Neutrophil (primary cell): ENCODE data around the gene NTRK3.

Source experiments
- H3K27ac ChIP-seq: fragments of 200-600 bp; sonication (generic); 2 replicates; pipeline ENCODE4 v1.5.1; 2016; ENCODE audit warnings: mild to moderate bottlenecking, moderate library complexity
- H3K27me3 ChIP-seq: fragments of 200-600 bp; sonication (generic); 2 replicates; pipeline ENCODE4 v1.6.0; 2016; ENCODE audit warnings: mild to moderate bottlenecking
- H3K36me3 ChIP-seq: fragments of 200-600 bp; sonication (generic); 2 replicates; pipeline ENCODE4 v1.5.1; 2017
- H3K4me1 ChIP-seq, 2 experiments: fragments of 200-600 bp in 1 of 2; sonication (generic) in 1 of 2; 1 replicate in 1 of 2; 2 replicates in 1 of 2; pipeline versions ENCODE4 v1.5.1 to v1.6.1; 2013 to 2016; ENCODE audit warnings: low read depth in 1 of 2, low read length in 1 of 2, mild to moderate bottlenecking in 1 of 2, moderate library complexity in 1 of 2; ENCODE audit not compliant: control insufficient read depth in 1 of 2, insufficient read depth in 1 of 2
- H3K4me3 ChIP-seq, 2 experiments: fragments of 200-600 bp in 1 of 2; sonication (generic) in 1 of 2; 1 replicate in 1 of 2; 2 replicates in 1 of 2; pipeline ENCODE4 v1.5.1; 2013 to 2016; ENCODE audit warnings: low read depth in 1 of 2, low read length in 1 of 2, mild to moderate bottlenecking in 1 of 2, moderate library complexity in 1 of 2
- H3K9me3 ChIP-seq: fragments of 200-600 bp; sonication (generic); 2 replicates; pipeline ENCODE4 v1.5.1; 2016
- CTCF ChIP-seq: fragments of 200-600 bp; sonication (generic); IDR thresholded peaks from 2 replicates; pipeline ENCODE4 v1.5.1; 2016; ENCODE audit warnings: antibody characterized with exemption

NTRK3 gene

GRCh38 chr15:88193415-88193814 is 63.1 kb downstream of the NTRK3 start:
- no peak for TF ChIP-seq CTCF
- H3K27ac ChIP-seq: no peak overlapping the region
- no peak overlapping the region for H3K4me3 ChIP-seq
- H3K4me1 ChIP-seq: no peaks in the 10 kb centered on the region
- no peaks in the 10 kb centered on the region for H3K9me3 ChIP-seq
- no peaks in the 10 kb centered on the region for H3K27me3 ChIP-seq
- H3K36me3 ChIP-seq: no peaks in the 10 kb centered on the region

- no peaks in the 10 kb centered on the region for H3K9me3 ChIP-seq
- H3K4me1 ChIP-seq: no peaks in the 10 kb centered on the region
- no peak overlapping the region for H3K4me3 ChIP-seq
- H3K36me3 ChIP-seq: no peaks in the 10 kb centered on the region
- no peak for TF ChIP-seq CTCF
- no peaks in the 10 kb centered on the region for H3K27me3 ChIP-seq
- H3K27ac ChIP-seq: no peak overlapping the region
Observed at GRCh38 chr15:88191812-88192165, 64.8 kb downstream of the NTRK3 start.

GRCh38 chr15:88190232-88190631 is 66.3 kb downstream of the NTRK3 start:
- no peaks in the 10 kb centered on the region for H3K27me3 ChIP-seq
- no peak for TF ChIP-seq CTCF
- no peak overlapping the region for H3K4me3 ChIP-seq

GRCh38 chr15:88188300-88188699 is 68.2 kb downstream of the NTRK3 start:
- no peak for TF ChIP-seq CTCF
- H3K36me3 ChIP-seq: no peaks in the 10 kb centered on the region
- H3K4me3 ChIP-seq: no peak overlapping the region
- H3K9me3 ChIP-seq: no peaks in the 10 kb centered on the region
- no peak overlapping the region for H3K27ac ChIP-seq
- no peaks in the 10 kb centered on the region for H3K4me1 ChIP-seq
- H3K27me3 ChIP-seq: no peaks in the 10 kb centered on the region

More at GRCh38 chr15:88190232-88190631, 66.3 kb downstream of the NTRK3 start:
- no peaks in the 10 kb centered on the region for H3K9me3 ChIP-seq
- no peaks in the 10 kb centered on the region for H3K4me1 ChIP-seq
- no peaks in the 10 kb centered on the region for H3K36me3 ChIP-seq
- no peak overlapping the region for H3K27ac ChIP-seq

- Histone ChIP-seq H3K36me3 (no peaks in the 10 kb centered on the region), H3K27ac (no peak overlapping the region), H3K9me3 (no peaks in the 10 kb centered on the region), H3K27me3 (no peaks in the 10 kb centered on the region), H3K4me3 (no peak overlapping the region), H3K4me1 (no peaks in the 10 kb centered on the region)
- TF ChIP-seq CTCF: no peak
Observed at GRCh38 chr15:88187195-88187594, 69.3 kb downstream of the NTRK3 start.

GRCh38 chr15:88185584-88185983 is 71.0 kb downstream of the NTRK3 start:
- Histone ChIP-seq H3K4me3 (no peak overlapping the region), H3K27ac (no peak overlapping the region), H3K9me3 (no peaks in the 10 kb centered on the region), H3K36me3 (no peaks in the 10 kb centered on the region), H3K27me3 (no peaks in the 10 kb centered on the region), H3K4me1 (no peaks in the 10 kb centered on the region)
- no peak for TF ChIP-seq CTCF
